Lower leg skin (tissue), 4 donors: ENCODE results near the gene TSPAN6. TPM values are rescaled to one million over a fixed set of nuclear protein-coding genes. Genes with fewer than 3 reads are reported as not detected.

Experiments used
- DNase-seq, 2 donors: peaks; one replicate each; pipeline ENCODE4 v3.0.0-alpha.2; 2019; ENCODE audit warnings: low spot score in 2 of 2
- H3K4me3 ChIP-seq: fragments of 200-600 bp; sonication (generic); 2 replicates; pipeline ENCODE4 v1.5.1; 2017; ENCODE audit warnings: mild to moderate bottlenecking, low read depth; ENCODE audit not compliant: poor library complexity, severe bottlenecking
- CTCF ChIP-seq, 3 donors: fragments of 450-650 bp; IDR thresholded peaks; one replicate each; pipeline ENCODE4 v1.5.1; 2016; ENCODE audit warnings: antibody characterized with exemption in 3 of 3, mild to moderate bottlenecking in 3 of 3, moderate library complexity in 2 of 3
- POLR2A ChIP-seq, 2 donors: fragments of 450-650 bp; IDR thresholded peaks; one replicate each; pipeline ENCODE4 v1.6.1; 2016 to 2017; ENCODE audit warnings: antibody characterized with exemption in 2 of 2, mild to moderate bottlenecking in 1 of 2, moderate library complexity in 1 of 2
- WGBS, 2 donors: methylation state at CpG; one replicate each; pipeline ENCODE4 v1.1.5; 2018; 5-methylcytosine and 5-hydroxymethylcytosine counted together
- intact Hi-C: fragments of 100-400 bp; cut with DNase I; formaldehyde crosslinking; loops from one replicate; pipeline ENCODE4 v1.15.0; 2023; ENCODE audit warnings: low total_unique reads
- total RNA-seq, 4 donors: library from RNA; depleted of rRNA; stranded (reverse); fragments of >200 nt; gene quantifications; one replicate each; pipeline ENCODE4 v1.1.0, GENCODE V29; 2016

Gene TSPAN6
- total RNA-seq, 4 donors from 2014 or later, result 8.2 to 20.1 (median 15.9) TPM

GRCh38 chrX:100662796-100663195, 26.2 kb upstream of the TSPAN6 start:
- intact Hi-C loops, result no loop called here
- no peak overlapping the region for H3K4me3 ChIP-seq
- WGBS, 2 donors, result 76 to 86% methylated on average over 4 of the region's 4 CpGs
- TF ChIP-seq POLR2A (IDR thresholded peaks at IDR 0.05) (no peak), CTCF (IDR thresholded peaks at IDR 0.05) (no peak)
- DNase-seq, result no peak

DNA sequence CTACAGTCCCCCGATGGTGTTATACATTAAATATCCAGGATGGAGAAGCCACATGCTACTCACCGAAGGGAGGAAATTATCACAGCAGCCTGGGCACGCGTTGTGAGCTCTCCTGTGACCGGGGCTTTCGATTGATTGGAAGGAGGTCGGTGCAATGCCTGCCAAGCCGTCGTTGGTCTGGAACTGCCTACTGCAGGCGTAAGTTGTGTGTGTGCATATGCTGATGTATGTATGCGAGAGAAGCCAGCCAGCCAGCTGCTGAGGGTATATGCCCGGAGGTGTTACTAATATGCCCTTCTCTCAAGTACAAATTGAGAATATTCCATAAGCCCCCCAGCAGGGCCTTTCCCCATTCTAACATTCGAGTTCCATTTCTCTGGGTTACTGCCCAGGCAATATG, 25.6 kb upstream of the TSPAN6 start:
- 90 to 93% methylated on average over 13 of the region's 13 CpGs for WGBS, 2 donors
- TF ChIP-seq CTCF (IDR thresholded peaks at IDR 0.05) (no peak), POLR2A (IDR thresholded peaks at IDR 0.05) (no peak)
- intact Hi-C loops, result no loop called here
- DNase-seq, result no peak
- no peak overlapping the region for H3K4me3 ChIP-seq

DNA sequence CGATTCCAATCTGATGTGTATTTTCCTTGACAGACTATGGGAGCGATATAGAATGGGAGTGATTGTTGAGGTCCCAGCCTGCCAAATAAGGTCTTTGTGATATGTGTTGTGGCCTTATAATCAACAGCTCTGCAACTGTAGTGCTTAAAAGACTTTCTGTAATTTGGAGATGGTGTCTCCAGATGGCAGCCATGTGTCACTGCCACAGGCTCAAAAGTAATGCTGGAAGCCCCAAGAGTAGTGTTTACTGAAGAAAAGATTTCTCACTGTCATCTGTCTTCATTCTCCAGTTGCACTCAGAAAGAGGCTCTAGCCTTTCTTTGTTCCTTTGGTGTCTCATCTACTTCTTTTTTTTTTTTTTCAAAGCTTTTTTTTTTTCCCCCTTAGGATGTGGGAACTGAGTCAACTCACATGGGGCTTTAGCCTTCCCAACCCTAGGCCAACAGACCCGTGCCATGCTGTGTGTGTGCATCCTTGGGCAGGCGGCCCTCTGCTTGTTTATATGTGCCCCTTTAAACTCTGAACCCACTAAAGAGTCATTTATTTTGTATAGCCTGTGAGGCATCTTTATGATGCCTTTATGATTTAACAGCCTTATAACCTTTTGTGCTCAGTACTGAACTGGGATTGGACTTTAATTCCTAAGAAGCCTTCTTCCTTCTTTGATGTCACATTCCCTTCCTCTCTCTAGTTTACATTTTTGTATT, 23.0 kb upstream of the TSPAN6 start:
- TF ChIP-seq POLR2A (IDR thresholded peaks at IDR 0.05), result no peak
- no peak for TF ChIP-seq CTCF (IDR thresholded peaks at IDR 0.05)
- intact Hi-C loops, result no loop called here
- WGBS, 2 donors, result 63 to 76% methylated on average over 3 to 4 of the region's 4 CpGs
- no peak for DNase-seq
- no peak overlapping the region for H3K4me3 ChIP-seq

DNA sequence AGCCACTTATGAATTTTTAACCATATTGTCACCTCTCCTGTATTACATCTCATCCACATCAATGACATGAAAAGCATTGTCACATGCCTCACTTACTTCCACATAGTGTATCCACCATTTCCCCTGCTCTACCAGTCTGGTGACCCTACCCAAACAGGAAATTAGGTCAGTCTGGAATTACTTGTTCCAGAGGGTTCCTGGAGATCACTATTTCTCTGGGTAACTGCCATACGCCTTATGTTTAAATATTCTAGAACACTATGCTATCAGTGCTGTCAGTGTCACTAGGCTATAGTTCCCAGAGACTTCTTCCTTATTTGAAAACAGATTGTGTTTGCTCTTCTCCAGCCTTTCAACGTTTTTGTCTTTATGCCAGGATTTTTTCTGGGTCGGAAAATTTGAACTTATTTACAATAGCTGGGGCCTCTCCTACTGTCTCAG, 22.4 kb upstream of the TSPAN6 start:
- TF ChIP-seq CTCF (IDR thresholded peaks at IDR 0.05), result no peak
- no peak for TF ChIP-seq POLR2A (IDR thresholded peaks at IDR 0.05)
- H3K4me3 ChIP-seq, result no peak overlapping the region
- WGBS, 2 donors, result 43 to 44% methylated on average over 3 of the region's 3 CpGs
- DNase-seq, result no peak
- intact Hi-C loops, result no loop called here

DNA sequence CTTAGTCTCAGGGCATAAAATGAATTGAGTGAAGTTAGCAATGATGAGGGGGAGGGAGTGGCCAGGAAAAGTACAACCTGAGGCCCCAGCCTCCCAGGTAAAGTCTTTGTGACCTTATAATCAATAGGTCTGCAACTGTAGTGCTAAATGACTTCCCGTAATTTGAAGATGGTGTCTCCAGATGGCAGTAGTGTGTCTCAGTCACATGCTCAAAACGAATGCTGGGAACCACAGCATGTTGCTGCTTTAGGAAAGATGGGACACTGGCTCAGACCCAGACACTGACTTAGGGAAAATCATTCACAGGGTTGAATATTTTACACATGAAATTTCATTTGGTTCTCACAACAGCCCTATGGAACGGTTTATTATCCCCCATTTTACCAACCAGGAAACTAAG, 17.7 kb upstream of the TSPAN6 start:
- TF ChIP-seq CTCF (IDR thresholded peaks at IDR 0.05) (no peak), POLR2A (IDR thresholded peaks at IDR 0.05) (no peak)
- WGBS, 2 donors, result 23 to 49% methylated on average over 3 of the region's 3 CpGs
- DNase-seq, result no peak
- intact Hi-C loops, result no loop called here
- no peak overlapping the region for H3K4me3 ChIP-seq

DNA sequence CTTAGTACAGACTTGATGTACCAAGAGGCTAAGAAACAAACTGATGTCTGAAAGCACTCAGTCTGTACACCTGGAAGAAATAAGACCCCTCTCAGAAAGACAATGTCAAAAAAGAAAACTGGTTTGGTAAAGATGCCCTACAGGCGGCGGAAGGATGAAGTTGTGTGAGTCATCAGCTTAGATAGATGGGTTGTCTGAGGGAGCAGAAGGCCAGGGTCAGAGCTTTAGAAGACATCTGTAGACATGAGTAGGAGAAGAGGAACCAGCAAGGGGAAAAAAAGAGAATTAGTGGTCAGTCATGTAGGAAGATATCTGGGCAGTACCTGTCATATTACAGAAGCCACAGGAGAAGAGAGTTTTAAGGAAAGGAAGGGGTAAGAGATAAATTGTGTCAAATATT, 15.7 kb upstream of the TSPAN6 start:
- no peak overlapping the region for H3K4me3 ChIP-seq
- intact Hi-C loops, result no loop called here
- 67 to 92% methylated on average over 2 of the region's 2 CpGs for WGBS, 2 donors
- TF ChIP-seq CTCF (IDR thresholded peaks at IDR 0.05) (no peak), POLR2A (IDR thresholded peaks at IDR 0.05) (no peak)
- DNase-seq, result no peak
